GM18526 (cell line): Measurements from ENCODE around the gene POLR1B.

ENCODE experiments used
- POLR2A ChIP-seq: IDR thresholded peaks from 3 replicates; pipeline ENCODE4 v1.6.1; 2011; ENCODE audit not compliant: insufficient read length; ENCODE audit errors: extremely low read depth

The POLR1B gene

DNA sequence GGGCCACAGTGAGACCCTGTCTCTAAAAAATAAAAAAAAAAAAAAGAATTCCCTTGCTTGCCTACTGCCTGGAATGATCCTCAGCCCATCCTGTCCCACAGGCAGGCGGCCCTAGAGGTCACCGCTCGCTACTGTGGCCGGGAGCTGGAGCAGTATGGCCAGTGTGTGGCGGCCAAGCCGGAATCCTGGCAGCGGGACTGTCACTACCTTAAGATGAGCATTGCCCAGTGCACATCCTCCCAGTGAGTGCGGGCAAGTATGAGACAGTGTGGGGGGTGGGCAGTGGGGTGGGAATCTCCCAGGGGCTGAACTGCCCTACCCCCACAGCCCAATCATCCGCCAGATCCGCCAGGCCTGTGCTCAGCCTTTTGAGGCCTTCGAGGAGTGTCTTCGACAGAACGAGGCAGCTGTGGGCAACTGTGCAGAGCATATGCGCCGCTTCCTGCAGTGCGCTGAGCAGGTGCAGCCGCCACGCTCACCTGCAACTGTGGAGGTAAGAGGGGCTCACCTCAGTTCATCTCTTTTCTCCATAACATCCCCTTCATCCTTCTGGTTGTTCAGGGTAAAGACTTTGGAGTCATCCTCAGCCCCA lies 43.7 kb downstream of the POLR1B start:
- no peak for TF ChIP-seq POLR2A

DNA sequence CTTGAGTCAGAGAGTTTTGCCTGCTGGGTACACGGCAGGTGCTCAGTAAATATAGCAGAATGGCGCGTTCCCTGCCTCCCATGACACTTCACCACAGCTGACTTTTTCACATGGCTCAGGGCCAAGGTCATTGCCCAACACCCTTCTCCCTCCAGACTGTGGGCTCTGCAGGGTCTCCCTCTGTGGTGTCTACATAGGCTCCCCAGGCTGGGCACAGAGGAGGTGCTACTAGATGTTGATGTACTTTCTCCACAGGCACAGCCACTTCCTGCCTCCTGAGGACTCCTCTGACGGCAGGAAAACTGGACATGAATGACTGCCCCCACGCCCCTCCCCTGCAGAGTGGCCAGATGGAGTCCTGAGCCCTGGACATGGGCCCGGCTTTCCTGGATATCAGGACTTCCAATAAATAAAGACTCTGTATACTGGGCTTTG lies 46.4 kb downstream of the POLR1B start:
- TF ChIP-seq POLR2A: no peak

DNA sequence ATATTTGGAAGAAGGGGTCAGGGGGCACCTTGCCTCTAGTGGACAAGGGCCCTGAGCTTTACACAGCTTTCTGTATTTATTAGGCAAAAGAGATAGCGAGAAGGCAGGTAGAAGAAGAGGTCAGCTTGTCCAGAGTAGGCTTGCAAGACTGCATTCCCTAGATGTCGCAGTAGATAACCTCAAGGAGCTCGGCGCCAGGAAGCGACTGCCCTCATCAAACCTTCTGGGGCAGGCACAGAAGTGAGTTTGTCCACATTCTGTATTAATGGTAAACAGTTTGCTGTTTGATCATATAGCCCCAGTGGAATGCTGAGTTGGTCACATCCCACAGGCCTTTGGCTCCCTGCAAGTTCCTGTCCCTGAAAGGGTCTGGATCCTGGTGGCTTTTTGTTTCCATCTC lies 49.1 kb downstream of the POLR1B start:
- no peak for TF ChIP-seq POLR2A

DNA sequence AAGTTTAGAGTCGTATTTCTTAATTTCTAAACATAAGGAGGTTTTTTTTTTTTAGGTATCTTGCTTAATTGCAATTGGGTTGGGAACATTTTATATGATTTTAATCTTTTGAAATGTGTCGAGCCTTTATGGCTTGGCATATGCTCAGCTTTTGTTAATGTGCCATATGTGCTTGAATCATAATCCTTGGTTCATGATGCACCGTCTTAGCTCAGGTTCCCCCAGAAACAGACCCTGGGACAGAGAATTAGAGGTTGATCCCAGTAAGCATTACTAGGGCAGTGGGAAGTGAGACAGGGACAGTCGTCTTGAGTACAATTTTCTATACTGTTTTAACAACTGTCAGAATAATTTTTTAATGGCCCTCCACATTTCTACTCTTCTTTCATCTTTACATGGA lies 51.5 kb downstream of the POLR1B start:
- TF ChIP-seq POLR2A: no peak

GRCh38 chr2:112597537-112598322 lies 55.5 kb downstream of the POLR1B start:
- no peak for TF ChIP-seq POLR2A

GRCh38 chr2:112600634-112601033 lies 58.4 kb downstream of the POLR1B start:
- no peak for TF ChIP-seq POLR2A

DNA sequence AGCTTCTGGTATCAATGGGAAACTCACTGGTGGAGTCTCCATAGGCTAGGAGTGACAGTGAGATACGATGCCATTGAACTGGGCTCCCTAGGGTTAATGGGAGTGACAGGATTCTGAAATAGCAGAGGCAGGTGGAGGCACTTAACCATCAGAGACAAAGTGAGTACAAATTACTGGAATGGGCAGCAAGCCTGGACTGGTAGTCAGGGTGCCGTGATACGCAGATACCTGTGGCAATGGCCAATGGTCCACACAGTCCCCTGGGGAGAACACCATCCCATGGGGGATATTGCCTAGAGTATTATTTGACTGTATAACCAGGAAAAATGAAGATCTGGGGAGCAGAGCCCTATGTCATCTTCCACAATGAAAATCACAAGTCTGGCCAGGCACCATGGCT lies 59.5 kb downstream of the POLR1B start:
- no peak for TF ChIP-seq POLR2A

GRCh38 chr2:112602917-112603316 lies 60.7 kb downstream of the POLR1B start:
- no peak for TF ChIP-seq POLR2A

GRCh38 chr2:112603731-112604130 lies 61.5 kb downstream of the POLR1B start:
- TF ChIP-seq POLR2A: no peak

GRCh38 chr2:112604952-112605351 lies 62.7 kb downstream of the POLR1B start:
- no peak for TF ChIP-seq POLR2A

GRCh38 chr2:112605926-112606325 lies 63.7 kb downstream of the POLR1B start:
- TF ChIP-seq POLR2A: no peak

DNA sequence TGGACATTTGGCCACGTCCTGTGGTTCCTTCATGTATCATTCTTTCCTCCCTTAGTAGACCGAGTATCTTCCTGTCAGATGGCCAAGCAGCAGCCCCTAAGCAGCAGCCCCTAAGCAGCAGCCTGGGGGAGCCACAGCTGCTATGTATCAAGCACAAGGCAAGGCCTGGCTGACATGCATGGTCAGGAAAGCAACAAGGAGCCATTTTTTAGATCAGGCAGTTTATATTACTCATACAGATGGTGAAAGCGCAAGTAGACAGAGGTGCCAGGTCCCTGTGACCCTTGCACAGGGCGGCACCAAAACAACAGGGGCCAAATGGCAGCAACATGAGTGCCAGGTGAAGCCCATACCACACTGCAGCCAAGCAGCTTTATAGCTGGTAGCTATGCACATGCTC lies 64.3 kb downstream of the POLR1B start:
- no peak for TF ChIP-seq POLR2A

DNA sequence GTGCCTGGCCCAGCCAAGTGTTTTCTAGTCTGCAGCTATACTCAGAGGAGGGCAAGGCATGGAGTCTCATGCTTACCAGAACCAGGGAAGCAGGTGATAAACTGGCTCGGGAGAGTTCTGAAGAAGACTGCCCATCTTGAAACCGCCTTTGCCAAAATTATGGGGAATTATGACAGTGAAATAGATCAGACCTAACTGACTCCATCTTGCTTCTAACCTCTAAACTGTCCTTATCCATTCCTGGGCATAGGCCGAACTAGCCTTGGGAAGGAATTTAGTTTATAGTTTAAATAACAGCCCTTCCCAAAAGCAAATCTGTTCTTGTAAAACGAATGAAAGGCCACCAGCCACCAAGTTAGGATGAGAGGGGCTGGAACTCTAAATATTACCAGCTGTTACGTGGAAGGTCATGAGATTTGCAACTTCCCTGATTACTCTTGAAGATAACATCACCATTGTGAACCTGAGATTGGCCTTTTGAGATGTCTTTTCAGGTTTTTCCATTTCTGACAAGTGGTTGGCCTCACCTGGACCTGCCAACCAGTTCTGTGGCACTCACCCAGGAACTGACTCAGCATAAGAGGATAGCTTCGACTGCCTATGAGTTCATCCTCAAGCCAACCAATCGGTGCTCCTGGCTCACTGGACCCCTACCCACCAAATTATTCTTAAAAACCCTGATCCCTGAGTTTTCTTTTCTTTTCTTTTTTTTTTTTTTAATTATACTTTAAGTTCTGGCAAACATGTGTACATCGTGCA lies 65.6 kb downstream of the POLR1B start:
- no peak for TF ChIP-seq POLR2A

DNA sequence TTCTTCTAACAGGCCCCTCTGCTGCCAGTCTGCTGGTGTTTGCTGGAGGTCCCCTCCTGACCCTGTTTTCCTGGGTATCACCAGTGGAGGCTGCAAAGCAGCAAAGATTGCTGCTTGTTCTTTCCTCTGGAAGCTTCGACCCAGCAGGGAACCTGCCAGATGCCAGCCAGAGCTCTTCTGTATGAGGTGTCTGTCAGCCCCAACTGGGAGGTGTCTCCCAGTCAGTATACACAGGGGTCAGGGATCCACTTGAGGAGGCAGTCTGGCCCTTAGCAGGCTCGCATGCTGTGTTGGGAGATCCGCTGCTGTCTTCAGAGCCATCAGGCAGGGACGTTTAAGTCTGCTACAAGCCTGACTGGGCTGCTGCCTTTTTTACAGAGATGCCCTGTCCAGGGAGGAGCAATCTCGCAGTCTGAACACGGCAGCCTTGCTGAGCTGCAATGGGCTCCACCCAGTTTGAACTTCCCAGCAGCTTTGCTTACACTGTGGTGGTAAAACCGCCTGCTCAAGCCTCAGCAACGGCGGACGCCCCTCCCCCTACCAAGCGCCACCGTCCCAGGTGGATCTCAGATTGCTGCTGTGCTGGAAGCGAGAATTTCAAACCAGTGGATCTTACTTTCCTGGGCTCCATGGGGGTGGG lies 72.1 kb downstream of the POLR1B start:
- no peak for TF ChIP-seq POLR2A

GRCh38 chr2:112615051-112615450 lies 72.8 kb downstream of the POLR1B start:
- no peak for TF ChIP-seq POLR2A

- no peak for TF ChIP-seq POLR2A
Measured at GRCh38 chr2:112618383-112618782, 76.1 kb downstream of the POLR1B start.
